SK-N-SH (cell line): ENCODE results near the gene AKAP10.

ENCODE experiments used
- CTCF ChIP-seq: fragments of 200-600 bp; sonication (generic); IDR thresholded peaks from 2 replicates; pipeline ENCODE4 v1.6.1; 2017; ENCODE audit warnings: antibody characterized with exemption, mild to moderate bottlenecking, moderate library complexity
- GABPA ChIP-seq: IDR thresholded peaks from 2 replicates; pipeline ENCODE4 v1.4.0; 2012; ENCODE audit warnings: low read depth, mild to moderate bottlenecking
- TF ChIP-seq, protein P1 (sequence below): IDR thresholded peaks from 2 replicates; pipeline ENCODE4 v1.6.1; 2012; ENCODE audit warnings: mild to moderate bottlenecking, low read depth, low read length, moderate library complexity

DNA sequence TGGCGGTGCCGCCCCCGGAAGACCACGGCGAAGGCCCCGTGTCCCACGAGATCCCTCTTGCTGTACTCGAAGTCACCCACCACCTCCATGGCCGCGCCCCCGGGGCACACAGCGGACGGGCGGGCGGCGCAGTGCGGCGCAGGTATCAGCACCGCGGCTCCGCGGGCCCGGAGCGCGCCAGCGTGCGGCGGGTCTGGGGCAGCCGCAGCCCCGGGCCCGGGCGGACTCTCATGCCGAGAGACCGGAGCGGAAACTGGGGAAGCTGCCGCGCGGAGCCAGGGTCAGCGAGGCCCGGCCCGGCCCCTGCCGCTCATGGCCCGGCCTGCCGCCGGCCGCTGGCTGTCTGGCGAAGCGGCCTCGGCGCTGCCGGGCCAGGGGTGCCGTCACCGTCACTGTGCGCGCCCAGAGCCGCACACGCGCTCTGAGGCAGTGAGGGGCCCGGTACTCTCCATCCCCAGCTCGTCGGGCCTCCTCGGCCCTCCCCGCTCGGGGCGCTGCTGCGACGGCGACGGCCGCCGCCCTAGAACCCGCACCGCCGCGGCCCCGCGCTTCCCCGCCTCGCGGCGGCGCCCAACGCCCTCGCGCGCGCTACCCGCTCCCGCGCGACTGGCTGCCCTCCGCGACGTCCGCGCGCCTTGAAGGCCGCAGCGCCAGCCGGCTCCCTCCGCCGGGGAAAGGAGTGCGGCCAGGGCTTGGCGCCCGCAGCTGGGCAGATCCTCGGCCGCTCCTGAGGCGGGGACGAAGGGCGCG, 110.1 kb downstream of the AKAP10 start, which contains the start of gene ULK2:
- TF ChIP-seq CTCF (no peak), GABPA (no peak)
- TF ChIP-seq, protein P1, sequence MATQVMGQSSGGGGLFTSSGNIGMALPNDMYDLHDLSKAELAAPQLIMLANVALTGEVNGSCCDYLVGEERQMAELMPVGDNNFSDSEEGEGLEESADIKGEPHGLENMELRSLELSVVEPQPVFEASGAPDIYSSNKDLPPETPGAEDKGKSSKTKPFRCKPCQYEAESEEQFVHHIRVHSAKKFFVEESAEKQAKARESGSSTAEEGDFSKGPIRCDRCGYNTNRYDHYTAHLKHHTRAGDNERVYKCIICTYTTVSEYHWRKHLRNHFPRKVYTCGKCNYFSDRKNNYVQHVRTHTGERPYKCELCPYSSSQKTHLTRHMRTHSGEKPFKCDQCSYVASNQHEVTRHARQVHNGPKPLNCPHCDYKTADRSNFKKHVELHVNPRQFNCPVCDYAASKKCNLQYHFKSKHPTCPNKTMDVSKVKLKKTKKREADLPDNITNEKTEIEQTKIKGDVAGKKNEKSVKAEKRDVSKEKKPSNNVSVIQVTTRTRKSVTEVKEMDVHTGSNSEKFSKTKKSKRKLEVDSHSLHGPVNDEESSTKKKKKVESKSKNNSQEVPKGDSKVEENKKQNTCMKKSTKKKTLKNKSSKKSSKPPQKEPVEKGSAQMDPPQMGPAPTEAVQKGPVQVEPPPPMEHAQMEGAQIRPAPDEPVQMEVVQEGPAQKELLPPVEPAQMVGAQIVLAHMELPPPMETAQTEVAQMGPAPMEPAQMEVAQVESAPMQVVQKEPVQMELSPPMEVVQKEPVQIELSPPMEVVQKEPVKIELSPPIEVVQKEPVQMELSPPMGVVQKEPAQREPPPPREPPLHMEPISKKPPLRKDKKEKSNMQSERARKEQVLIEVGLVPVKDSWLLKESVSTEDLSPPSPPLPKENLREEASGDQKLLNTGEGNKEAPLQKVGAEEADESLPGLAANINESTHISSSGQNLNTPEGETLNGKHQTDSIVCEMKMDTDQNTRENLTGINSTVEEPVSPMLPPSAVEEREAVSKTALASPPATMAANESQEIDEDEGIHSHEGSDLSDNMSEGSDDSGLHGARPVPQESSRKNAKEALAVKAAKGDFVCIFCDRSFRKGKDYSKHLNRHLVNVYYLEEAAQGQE: peak; percentile 65; the same call in 1 of the 2 replicates
